GM21723 (cell line): Measurements from ENCODE around the gene POLG.
A peak's percentile ranks its signal among the peaks of the same experiment; 100 is the strongest.

ENCODE experiments used
- ATAC-seq: cut with Tn5 transposase; IDR thresholded peaks from one replicate; pipeline ENCODE4 v1.9.1; 2021; ENCODE audit warnings: mild to moderate bottlenecking, moderate library complexity; ENCODE audit not compliant: unreplicated experiment

The POLG gene

GRCh38 chr15:89370120-89370977 is 35.7 kb upstream of the POLG start:
- ATAC-seq = no peak

GRCh38 chr15:89369341-89369947 is 34.8 kb upstream of the POLG start:
- no peak for ATAC-seq

- no peak for ATAC-seq
Observed at GRCh38 chr15:89368566-89369223, 34.1 kb upstream of the POLG start.

- ATAC-seq = no peak
Observed at GRCh38 chr15:89367485-89368451, 33.1 kb upstream of the POLG start.

- no peak for ATAC-seq
Observed at GRCh38 chr15:89366656-89367393, 32.2 kb upstream of the POLG start.

DNA sequence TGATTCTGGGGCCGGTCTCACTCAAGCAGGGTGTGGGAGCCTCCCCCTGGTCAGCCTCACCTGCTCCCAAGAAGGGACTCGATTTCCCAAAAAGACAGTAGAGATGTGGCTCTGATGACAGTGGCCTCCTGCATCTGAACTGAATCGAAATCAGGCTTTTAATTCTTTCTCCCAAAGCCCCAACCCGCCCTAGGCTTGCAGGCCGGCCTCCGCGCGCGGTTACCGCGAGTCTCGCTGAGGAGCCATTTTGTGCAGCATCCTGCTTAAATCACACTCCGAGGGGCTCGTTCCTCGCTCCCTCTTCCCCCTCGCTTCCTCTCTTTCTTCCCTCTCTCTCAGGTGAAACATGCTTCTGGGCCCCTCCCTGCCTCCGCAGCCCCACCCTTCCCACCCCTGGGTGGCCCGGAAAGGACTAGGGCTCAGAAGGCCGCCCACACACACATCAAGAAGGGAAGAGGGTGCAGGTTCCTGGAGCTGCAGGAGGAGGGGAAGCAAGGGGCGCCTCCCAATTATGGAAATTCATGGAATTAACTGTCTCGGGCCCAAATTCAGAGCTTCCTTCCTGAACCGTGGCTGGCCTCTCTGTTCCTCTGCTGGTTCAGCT is 30.9 kb upstream of the POLG start:
- no peak for ATAC-seq

DNA sequence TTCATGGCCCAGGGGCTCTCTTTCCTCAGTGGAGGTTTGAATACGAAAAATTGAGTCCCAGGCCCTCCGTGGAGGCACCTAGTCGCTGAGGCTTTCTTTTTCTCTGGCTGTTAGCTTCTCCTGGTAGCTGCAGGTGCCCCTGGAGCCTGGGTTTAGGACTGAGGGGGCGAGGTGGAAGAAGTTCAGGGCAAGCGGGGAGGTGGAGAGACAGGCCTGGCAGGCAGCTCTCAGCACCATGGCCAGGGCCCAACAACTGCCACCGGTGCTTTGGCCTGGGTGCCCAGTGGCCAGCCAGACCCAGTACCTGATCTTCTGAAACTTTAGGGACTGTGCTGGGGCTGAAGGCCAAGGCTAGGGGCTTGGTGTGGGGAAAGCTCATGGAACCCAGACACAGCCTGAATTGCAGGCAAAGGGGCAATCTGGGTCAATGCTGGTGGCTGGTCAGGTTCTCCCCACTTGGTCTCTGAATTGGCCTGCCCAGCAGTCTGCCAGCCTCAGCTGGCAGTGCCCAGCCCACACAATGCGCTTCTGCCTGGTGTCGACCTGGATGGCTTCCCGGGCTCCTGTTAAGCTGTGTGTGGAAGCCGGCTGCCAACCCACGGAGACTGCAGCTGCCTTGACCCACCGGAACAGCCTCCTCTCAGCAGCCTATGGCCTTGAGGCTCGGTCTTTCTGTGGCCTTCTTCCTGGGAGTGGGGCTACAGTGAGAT is 30.3 kb upstream of the POLG start:
- ATAC-seq = no peak

- no peak for ATAC-seq
Observed at GRCh38 chr15:89364341-89364740, 29.7 kb upstream of the POLG start.

DNA sequence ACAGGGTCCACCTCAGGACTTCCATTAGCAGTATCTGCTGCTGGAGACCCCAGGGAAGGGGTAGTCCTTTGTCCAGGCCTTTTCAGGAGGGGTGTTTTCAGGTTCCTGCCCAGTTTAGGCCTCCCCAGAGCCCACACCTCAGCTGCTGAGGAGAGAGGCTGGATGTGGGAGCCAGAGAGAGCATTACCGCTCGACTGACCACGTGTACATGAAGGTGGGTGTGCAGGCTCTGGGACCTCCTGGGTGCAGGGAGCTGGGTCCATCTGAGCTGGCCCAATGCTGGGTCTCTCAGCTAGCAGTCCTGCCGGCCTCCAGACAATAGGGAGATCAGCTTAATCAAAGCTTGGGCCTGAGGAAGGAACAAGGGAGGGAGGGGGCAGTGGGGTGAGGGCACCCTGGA is 29.1 kb upstream of the POLG start:
- no peak for ATAC-seq

DNA sequence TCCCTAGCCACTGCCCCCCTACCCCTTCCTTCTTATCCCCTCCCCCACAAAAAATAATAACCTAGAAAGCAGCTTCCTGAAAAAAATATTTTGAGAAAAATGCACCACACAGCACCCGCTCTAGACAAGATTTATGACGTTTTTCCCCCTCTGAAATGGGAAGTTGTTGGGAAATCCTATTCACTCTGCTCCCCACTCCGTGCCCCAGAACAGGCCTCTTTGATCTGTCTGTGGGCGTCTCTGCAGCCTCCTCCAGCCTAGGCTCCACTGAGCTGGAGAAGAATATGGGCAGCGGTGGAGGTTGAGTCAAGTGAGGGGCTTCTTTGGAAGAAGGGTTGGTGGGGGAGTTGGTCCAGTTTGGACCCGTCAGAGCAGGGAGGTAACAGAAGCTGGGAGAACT is 28.5 kb upstream of the POLG start:
- ATAC-seq = no peak

- no peak for ATAC-seq
Observed at GRCh38 chr15:89362203-89363101, 27.8 kb upstream of the POLG start.

DNA sequence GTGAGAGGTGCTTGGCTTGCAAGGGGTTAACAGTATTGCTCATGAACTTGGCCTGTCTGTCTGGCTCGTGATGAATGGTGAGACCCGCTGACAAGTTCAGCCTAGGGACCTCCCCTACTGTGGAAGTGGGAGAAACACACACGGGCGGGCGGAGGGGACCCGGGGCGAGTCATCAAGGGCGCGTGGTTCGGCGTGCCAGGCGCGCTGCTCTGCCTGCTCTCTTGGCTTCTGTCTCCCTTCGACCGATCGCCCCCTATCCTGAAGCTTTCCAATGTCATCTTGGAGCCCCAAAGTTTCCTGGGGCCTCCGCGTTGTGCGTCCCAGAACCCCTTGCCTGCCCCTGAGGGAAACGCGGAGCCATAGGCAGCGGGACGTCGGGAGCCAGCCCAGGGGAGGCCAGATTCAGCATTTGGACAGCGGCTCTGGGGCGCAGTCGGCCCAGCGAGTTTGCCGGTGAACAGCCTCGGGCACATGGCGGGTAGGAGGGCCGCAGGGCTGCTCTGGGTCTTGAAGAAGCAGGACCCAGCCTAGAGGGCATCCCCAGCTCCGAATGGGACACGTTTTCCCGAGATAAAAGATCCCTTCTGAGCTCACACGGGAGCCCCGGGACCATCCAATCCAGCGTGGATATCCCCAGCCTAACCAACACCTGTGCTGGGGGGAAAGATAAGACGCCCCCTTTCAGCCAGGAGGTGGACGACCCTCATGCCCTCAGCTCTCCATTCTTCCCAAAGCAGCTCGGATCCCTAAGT is 27.0 kb upstream of the POLG start:
- no peak for ATAC-seq

- ATAC-seq = no peak
Observed at GRCh38 chr15:89360294-89360971, 25.8 kb upstream of the POLG start.

GRCh38 chr15:89359471-89360293 is 25.1 kb upstream of the POLG start:
- no peak for ATAC-seq

GRCh38 chr15:89358755-89359439 is 24.3 kb upstream of the POLG start:
- ATAC-seq = peak; percentile 91

GRCh38 chr15:89358435-89358754 is 23.8 kb upstream of the POLG start:
- ATAC-seq = no peak
